ENCODE data around the gene ACTN3.
"Not testable (repeated sequence)": the region's sequence is repeated elsewhere in the genome, so short reads cannot be mapped to it uniquely, and the experiment has no call there.

The ACTN3 gene

DNA sequence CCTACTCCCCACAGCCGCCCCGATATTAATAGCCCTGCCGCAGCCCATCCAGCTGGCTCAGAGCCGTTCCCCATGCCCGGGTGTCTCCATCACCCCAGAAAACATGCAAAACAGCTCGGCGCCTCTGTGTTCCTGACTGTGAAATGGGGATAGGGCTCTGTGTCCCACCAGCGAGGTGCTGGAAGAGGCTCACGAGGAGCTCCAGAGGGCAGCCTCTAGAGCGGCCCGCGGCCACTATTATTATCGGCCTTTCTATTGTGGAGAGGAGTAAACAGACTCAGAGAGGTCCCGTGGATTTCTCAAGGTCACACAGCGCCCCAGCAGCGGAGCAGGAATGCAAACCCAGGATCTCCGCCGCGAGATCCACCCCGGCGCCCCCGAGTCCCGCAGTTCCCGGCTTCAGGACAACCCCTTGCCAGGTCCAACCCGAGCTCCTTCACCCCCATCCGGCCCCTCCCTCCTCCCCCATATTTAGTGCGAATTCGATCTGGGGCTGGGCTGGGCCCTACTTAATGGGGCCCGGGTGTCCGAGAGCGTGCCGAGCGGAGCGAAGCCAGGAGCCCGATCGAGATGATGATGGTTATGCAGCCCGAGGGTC is at the start of gene ACTN3:
TSS of gene ACTN3 (plus strand) at position 536 of the 598 bp plus-strand sequence. CDS start at position 571, 35 bp downstream.
- no peak for DNase-seq

DNA sequence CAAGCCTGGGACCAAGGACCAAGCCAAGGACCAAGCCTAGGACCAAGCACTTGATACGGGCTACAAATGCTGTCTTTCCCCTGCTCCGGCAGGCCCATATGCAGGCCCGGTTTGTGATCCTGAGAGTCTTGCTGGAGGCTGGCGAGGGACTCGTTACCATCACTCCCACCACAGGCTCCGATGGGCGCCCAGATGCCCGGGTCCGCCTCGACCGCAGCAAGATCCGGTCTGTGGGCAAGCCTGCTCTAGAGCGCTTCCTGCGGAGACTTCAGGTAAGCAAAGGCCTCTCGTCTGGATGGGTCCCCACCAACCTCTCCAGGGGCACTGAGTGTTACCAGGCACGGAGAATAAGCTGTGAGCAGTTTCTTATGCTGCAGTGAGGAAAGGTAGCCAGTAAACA is 49.5 kb upstream of the ACTN3 start:
- DNase-seq = no peak

DNA sequence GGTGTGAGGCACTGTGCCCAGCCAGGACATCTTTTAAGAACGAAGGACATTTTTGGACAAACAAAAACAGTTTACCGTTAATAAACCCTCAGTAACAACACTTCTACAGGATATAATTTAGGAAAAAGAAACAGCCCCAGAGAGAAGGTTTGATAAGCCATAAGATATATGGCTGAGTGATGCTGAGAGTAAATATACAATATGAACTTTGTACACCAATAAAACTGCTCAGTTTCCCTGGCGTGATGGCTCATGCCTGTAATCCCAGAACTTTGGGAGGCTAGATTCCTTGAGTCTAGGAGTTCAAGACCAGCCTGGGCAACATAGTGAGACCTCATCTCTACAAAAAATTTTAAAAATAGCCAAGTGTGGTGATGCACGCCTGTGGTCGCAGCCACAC is 48.2 kb upstream of the ACTN3 start:
- no peak for DNase-seq

DNA sequence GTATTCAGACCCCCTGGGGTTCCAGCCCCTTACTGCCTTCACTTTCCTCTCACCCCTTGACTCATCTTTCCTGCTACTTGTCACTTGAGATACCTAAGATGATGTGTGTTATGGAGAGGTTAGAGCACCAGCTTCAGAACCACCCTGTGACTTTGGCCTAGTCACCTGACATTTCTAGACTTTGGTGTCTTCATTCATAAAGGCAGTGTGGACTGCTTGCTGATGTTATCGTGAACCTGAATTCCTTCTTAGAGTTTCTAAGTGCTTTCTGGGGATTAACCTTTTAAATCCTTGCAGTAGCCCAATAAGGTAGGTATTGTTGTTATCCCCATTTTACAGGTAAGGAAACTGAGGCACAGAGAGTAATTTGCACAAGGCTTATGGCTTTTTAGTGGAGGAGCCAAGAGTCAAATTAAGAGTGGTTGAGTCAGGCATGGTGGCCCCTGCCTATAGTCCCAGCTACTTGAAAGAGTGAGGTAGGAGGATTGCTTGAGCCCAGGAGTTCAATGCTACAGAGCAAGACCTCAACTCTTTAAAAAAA is 41.4 kb upstream of the ACTN3 start:
- no peak for DNase-seq

DNA sequence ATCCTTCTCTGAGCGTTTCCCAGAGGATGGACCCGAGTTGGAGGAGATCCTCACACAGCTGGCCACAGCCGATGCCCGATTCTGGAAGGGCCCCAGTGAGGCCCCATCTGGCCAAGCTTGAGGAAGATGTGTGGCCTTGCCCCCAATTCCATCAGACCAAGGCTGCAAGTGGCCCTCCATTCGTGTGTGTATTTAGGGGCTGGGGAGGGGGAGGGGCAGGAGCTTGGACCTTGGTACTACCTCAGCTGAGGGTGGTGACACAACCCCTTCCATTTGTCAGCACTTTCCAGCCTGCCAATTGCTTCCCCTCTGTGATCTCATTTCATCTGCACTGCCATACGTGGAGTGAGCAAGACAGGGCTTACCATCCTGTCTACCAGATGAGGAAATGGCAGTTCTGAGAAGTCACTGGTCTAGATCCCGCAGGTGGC is 37.6 kb upstream of the ACTN3 start:
- no peak for DNase-seq

DNA sequence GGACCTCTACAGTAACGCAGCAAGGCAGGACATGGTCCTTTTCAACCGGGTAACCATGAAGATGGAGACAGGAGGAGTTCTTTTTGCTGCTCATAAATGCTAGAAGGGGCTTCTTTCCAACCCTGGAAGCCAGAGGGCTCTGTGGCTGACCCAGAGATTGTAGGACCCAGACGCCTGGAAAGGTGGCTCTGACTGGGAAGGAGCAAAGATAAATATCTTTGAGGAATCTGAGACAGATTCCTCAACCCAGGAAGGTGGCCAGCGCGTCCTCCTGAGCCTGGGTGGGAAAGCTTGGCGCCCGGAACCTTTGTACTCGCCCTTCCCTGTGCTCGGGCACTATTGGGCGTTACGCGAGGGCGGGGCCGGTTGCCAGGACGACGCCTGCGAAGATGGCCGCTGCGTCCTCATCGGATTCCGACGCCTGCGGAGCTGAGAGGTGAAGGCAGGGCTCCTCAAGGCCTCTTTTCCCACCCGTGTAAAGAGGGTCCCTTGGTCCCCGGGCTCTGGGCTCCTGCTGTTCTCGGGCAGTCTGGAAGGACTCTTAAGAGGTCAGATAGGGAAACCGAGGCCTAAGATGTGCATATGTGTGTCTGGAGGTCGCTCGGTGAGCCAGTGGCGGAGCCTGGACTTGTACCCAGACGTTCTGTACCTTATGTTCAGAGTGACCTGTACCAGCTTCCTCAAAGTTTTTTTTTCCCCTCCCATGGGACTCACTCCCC is 36.3 kb upstream of the ACTN3 start, which contains the start of gene BBS1:
TSS of gene BBS1 (plus strand) at position 365 of the 719 bp plus-strand sequence. CDS start at position 390, 25 bp downstream.
- peak in 1 of 2 experiments; percentile 49 for DNase-seq

DNA sequence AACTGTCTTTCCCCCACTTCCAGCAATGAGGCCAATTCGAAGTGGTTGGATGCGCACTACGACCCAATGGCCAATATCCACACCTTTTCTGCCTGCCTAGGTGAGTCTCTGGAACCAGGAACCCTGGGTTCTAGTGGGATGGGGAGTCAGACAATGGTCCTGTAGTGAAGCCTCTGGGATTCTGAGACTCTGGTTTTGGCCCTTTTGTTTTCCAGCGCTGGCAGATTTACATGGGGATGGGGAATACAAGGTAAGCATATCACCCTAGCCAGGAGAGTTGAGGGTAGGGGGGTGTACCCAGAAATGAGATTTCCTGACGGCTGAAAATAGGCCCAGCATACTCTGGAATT is 35.7 kb upstream of the ACTN3 start:
- DNase-seq = no peak

DNA sequence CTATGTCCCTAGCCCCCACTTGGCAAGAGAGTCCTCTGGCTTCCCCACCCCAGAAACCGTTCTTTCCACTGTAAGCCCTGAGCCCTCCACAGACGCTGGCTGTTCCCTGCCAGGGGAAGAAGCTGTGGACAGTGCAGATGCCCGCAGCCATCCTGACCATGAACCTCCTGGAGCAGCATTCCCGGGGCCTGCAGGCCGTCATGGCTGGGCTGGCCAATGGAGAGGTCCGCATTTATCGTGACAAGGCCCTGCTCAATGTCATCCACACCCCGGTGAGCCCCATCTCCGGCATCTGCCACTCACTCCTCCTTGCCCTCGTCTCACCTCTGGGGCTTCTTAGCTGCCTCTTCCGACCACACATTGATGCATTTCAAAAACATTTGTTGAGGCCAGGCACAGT is 23.1 kb upstream of the ACTN3 start:
- DNase-seq = no peak

DNA sequence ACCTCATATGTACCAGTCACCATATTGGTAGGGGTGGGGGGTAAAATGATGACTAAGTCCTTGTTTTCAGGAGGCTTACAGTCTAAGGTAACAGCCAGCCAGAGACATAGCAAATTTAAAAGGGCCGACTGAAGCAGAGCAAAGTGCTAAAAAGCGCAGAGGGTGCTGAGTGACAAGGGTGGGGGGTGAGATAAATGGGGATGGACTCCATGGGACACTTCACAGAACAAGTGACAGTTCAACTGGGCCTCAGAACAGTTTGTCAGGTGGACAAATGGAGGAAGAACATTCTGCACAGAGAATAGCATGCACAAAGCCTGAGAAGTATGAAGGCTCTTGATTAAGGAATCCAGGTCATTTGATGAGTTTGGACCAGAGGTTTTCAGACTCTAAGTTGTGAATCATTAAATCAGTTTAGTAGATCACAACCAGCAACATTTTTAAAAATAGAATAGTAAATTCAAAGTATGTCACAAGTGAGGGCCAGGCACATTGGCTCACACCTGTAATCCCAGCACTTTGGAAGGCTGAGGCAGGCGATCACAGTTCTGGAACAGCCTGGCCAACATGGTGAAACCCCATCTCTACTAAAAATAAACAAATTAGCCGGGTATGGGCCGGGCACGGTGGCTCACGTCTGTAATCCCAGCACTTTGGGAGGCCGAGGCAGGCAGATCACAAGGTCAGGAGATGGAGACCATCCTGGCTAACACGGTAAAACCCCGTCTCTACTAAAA is 22.2 kb upstream of the ACTN3 start:
- DNase-seq = no peak

DNA sequence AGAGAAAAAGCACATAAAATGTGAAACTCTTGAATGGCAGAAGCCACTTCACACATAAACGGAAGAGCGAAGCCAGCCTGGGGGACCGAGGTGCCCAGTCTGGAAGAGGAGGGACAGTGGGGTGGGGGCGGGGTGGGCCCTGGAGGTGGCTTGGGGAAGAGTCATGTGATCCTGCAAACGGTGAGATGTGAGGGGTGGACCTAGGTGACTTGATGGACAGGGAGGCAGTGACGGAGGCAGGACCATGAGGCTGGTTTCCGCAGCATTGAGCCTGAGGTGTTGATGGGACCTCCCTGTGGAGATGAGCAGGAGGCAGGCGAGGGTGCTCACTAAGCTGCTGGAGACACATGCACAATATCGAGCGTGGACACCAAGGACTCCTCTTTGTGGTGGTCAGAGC is 17.6 kb upstream of the ACTN3 start:
- no peak for DNase-seq

DNA sequence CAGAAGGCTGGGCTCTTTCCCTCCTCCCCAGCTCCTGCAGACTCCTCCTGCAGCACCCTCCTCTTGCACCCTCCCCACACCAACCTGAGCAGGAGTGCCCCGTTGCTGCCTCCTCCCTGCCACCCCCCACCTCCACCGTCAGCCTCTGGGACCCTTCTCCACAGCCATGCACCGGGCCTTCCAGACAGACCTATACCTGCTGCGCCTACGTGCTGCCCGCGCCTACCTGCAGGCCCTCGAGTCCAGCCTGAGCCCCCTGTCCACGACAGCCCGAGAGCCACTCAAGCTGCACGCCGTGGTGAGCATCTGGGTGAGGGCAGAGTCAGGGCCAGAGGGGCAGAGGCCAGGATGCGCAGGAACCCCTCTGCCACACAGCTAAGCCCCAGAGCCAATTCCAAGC is 17.0 kb upstream of the ACTN3 start:
- no peak for DNase-seq

DNA sequence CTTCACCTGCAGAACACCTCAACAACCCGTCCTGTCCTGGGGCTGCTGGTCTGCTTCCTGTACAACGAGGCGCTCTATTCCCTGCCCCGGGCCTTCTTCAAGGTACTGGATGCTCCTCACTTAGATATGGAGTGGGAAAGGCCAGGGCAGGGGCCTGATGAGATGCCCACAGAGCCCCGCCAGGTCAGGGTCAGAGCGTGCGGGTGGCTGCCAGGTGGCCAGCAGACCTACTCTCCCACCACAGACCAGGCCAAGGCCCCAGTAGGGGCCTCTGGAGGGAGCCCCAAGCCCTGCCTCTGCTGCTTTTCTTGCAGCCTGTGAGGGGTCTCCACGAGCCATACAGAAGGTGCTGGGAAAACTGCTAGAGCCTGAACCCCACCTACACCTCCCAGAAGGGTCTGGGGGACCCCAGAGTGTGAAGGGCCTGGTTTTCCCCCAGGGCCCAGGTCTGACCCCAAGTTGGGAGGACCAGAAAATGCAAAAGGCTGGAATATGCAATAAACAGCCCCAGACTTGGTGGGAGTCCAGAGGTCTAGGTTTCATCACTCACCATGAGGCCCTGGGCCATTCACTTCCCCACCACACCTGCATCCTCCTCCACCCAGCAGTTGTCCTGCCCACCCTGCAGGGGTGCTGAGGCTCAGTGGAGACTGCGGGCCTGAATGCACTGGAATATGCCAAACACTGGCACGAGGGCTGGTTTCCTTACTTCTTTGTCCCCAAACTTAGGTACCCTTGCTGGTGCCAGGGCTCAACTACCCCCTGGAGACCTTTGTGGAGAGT is 15.6 kb upstream of the ACTN3 start:
- DNase-seq = no peak

DNA sequence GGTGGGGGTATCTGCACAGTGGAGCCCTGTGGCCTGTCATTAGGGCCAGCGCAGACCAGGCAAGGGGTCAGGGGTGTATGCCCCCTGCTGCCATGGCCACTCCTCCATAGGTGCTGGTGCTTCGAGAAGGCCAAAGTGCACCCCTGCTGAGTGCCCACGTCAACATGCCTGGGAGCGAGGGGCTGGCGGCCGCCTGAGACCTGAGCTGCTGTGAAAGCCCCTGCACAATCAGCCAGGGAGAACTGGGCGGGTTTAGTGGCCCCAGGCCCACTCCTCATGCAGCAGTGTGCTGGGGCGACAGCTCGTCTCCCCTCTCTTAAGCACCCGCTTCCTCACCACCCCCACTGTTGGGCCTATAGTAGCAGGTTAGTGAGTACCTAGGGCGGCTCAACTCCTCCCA is 14.9 kb upstream of the ACTN3 start:
- DNase-seq = no peak

DNA sequence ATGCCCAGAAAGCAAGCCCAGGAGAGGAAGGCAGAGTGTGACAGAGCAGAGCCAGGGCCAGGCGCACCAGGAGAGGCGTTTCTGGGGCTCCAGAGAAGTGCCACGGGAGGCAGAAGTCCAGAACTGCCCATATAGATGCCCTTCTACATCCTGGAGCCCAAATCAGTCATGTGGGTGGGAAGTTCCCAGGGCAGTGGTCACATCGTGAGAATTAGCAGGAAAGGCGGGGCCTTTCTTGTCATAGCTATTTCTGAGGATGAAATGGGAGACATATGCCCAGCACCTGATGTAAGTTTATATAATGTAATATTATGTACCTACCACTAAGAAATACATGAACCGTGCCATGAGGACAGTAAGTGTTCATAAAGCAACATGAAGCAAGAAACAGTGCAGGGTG is 13.9 kb upstream of the ACTN3 start:
- no peak for DNase-seq

DNA sequence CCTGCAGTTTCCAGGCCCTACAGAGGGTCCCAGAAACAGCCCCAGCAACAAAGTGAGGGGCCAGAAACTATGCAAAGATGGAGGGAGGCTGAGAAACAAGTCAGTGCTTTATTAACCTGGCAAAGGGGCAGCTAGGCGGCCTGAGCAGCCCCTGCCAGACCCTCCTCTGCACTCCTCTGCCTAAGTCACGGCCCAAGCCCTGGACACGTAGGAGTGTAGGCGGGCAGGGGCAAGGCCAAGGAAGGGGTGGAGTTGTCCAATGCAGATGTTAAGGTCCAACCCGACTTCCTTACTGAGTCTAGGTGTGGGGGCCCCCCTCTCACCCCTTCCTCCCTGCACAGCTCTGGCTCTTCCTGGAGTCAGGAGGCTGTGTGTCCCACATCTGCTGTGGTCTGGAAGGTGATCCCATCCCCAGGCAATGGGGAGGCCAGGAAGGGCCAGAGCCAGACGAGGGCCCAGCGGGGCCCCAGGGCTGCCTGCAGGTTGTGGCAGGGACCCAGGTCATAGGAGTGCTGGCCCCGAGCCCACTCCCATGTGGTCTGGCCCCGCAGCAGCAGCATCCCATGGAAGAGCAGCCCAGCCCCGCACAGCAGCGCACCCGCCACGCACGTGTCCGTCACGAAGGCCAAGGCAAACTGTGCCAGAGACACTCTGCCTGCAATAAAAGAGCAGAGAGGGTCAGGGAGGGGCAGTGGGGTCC is 7.4 kb upstream of the ACTN3 start:
- DNase-seq = no peak

DNA sequence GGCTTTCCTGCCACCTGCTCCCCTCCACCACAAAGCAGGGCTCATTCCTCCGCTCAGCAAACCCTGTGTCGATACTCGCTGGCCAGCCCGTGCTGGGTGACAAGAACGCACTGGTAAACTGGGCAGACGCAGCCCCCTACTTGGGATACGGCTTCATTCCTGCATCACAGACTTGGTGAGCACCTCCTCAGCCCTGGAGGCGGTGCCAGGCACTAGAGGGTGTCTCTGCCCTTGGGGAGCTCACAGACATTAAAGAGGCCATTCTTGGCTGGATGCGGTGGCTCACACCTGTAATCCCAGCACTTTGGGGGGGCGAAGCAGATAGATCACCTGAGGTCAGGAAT is 6.9 kb upstream of the ACTN3 start:
- DNase-seq = no peak

DNA sequence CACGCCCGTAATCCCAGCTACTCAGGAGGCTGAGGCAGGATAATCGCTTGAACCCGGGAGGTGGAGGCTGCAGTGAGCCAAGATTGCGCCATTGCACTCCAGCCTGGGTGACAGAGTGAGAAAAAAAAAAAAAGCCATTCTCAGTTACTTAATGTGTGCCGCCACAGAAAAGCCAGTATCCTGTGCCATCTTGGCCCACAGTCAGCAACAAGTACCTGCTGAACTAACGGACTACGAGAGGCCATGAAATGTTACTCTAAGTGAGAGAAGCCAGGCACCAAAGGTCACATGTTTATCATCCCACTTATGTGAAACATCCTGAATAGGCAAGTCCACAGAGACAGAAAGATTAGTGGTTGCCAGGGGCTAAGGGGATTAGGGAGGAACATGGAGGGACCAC is 6.1 kb upstream of the ACTN3 start:
- not testable (repeated sequence) for DNase-seq

DNA sequence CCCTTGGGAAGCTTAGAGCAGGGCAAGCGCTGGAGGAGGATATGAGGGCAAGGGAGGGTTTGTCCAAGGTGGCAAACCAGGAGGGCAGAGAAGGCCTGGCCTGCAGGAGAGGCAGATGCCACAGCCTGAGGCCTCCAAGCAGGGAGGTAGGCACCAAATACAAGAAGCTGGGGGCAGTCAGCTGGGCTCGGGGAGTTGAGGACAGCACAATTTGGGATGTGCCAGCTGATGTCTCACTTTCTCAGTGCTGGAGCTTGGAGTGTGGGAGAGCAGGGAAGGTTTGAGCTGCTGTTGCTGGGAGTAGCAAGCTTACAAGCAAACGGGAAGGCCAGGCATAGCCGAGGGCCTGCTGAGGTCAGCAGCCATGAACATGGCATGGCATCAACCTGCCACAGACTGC is 4.8 kb upstream of the ACTN3 start:
- DNase-seq = no peak

DNA sequence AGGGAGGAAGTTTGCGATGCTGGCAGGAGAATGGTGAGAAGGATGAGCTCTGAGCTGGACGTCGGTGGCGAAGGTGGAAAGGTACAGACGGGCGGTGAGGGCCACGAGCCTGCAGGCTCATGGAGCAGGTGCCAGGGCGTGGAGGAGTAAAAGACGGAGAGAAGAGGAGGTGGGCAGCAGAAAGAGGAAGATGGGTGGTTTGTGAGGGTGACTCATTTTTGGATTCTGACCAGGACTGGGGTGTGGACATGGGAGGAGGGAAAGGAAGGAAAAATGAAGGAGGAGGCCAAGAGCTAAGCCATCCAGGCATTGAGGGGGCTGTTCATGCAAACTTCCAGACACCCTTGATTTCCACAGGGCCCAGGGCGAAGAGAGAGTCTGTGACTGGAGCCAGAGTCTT is 4.3 kb upstream of the ACTN3 start:
- no peak for DNase-seq

DNA sequence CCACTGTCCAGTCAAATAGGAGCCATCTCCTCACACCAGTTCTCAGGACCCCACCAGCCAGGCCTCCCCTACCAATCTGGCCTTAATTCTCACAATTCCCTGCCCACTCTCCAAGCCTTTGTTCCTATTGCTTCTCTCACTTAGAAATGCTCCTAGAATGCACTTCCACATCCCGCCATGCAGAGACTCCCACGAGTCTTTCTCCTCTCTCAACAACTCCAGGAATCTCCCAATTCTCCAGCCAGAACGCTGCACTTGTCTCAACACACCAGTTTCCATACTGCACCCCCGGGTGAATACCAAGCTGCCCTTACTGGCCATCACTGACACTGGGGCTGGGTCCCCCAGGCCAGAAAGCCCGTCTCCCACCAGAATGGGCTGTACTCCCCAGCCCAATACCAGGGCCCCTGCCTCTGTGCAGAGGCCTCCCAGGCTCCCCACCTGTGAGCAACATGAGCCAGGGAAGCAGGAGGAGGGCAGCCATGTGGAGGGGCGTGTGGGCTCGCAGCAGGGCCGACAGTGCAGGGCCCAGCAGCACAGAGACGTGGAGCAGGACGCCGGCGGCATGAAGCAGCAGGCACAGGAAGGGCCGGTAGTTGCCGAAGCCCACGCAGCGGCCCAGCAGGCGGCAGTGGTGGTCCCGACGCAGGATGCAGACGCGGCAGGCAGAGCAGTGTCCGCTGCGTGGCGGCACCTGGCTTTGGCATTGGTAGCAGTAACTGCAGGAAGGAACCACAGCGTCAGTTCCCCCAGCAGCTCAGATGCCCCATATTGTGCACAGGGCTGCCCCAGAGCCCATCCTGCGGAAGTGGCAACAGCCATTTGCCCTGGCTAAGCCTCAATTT is 3.2 kb upstream of the ACTN3 start:
- no peak for DNase-seq

DNA sequence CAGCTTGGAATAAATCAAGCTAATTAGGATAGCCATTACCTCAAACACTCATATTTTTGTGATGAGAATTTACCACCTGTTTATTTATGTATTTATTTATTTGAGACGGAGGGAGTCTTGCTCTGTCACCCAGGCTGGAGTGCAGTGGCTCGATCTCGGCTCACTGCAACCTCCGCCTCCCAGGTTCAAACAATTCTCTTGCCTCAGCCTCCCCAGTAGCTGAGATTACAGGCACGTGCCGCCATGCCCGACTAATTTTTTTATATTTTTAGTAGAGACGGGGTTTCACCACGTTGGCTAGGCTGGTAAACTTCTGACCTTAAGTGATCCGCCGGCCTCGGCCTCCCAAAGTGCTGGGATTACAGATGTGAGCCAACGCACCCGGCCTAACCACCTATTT is 1.8 kb upstream of the ACTN3 start:
- not testable (repeated sequence) for DNase-seq

All from cerebellar nuclear complex (tissue), 1 donor.